IPS-NIHi11 (cell line): ENCODE data around the gene ARFGEF2.
"Not testable (repeated sequence)": the region's sequence is repeated elsewhere in the genome, so short reads cannot be mapped to it uniquely, and the experiment has no call there.

ENCODE experiments used
- DNase-seq: peaks from one replicate; pipeline ENCODE4 v3.0.0; 2012; ENCODE audit warnings: mixed read lengths, low spot score

ARFGEF2 gene

GRCh38 chr20:48999890-49000870 is 78.7 kb downstream of the ARFGEF2 start:
- DNase-seq, result no peak

GRCh38 chr20:49001741-49002140 is 80.2 kb downstream of the ARFGEF2 start:
- DNase-seq, result no peak

- DNase-seq, result no peak
Observed at GRCh38 chr20:49006446-49006980, 85.0 kb downstream of the ARFGEF2 start.

- no peak for DNase-seq
Observed at GRCh38 chr20:49009899-49010631, 88.6 kb downstream of the ARFGEF2 start.

- no peak for DNase-seq
Observed at GRCh38 chr20:49024220-49024619, 102.7 kb downstream of the ARFGEF2 start.

- not testable (repeated sequence) for DNase-seq
Observed at GRCh38 chr20:49028177-49028576, 106.7 kb downstream of the ARFGEF2 start.

GRCh38 chr20:49028684-49029083 is 107.2 kb downstream of the ARFGEF2 start:
- DNase-seq, result peak; percentile 38

GRCh38 chr20:49029203-49029602 is 107.7 kb downstream of the ARFGEF2 start:
- DNase-seq, result no peak

GRCh38 chr20:49030954-49031619 is 109.6 kb downstream of the ARFGEF2 start:
- no peak for DNase-seq

GRCh38 chr20:49032455-49032854 is 110.9 kb downstream of the ARFGEF2 start:
- no peak for DNase-seq

GRCh38 chr20:49034070-49034732 is 112.7 kb downstream of the ARFGEF2 start:
- no peak for DNase-seq

GRCh38 chr20:49037962-49038387 is 116.5 kb downstream of the ARFGEF2 start:
- DNase-seq, result no peak

- DNase-seq, result no peak
Observed at GRCh38 chr20:49039854-49040253, 118.3 kb downstream of the ARFGEF2 start.

- no peak for DNase-seq
Observed at GRCh38 chr20:49043000-49043399, 121.5 kb downstream of the ARFGEF2 start.

- DNase-seq, result no peak
Observed at GRCh38 chr20:49045440-49046086, 124.1 kb downstream of the ARFGEF2 start.

- DNase-seq, result peak; percentile 96
Observed at GRCh38 chr20:49046087-49046900, 124.8 kb downstream of the ARFGEF2 start, which contains the start of gene CSE1L. Gene CSE1L (plus strand): TSS chr20:49046312. CDS start chr20:49058464, 12,152 bp downstream.

GRCh38 chr20:49052334-49052733 is 130.8 kb downstream of the ARFGEF2 start:
- DNase-seq, result no peak

- DNase-seq, result no peak
Observed at GRCh38 chr20:49054056-49054643, 132.6 kb downstream of the ARFGEF2 start.

- no peak for DNase-seq
Observed at GRCh38 chr20:49063279-49063678, 141.8 kb downstream of the ARFGEF2 start.

GRCh38 chr20:49074521-49074920 is 153.0 kb downstream of the ARFGEF2 start:
- no peak for DNase-seq
